Tibial artery (tissue), 4 donors: Measurements from ENCODE around the gene GAS7.
A peak's percentile ranks its signal among the peaks of the same experiment; 100 is the strongest.

Experiments
- DNase-seq, 2 donors: peaks; one replicate each; pipeline ENCODE4 v3.0.0-alpha.2; 2019
- H3K27ac ChIP-seq, 2 donors: fragments of 200-600 bp; sonication (generic) in 1 of 2; 1 replicate in 1 of 2; 2 replicates in 1 of 2; pipeline ENCODE4 v1.5.1; 2018 to 2019; ENCODE audit warnings: mild to moderate bottlenecking in 1 of 2
- H3K27me3 ChIP-seq, 2 donors: fragments of 200-600 bp; sonication (generic) in 1 of 2; one replicate each; pipeline versions ENCODE4 v1.5.1 to v1.6.0; 2016 to 2019
- H3K36me3 ChIP-seq, 3 donors: fragments of 200-600 bp; sonication (generic) in 2 of 3; one replicate each; pipeline ENCODE4 v1.5.1; 2016 to 2019; ENCODE audit warnings: mild to moderate bottlenecking in 2 of 3
- H3K4me1 ChIP-seq, 4 donors: fragments of 200-600 bp; sonication (generic) in 2 of 4; 1 replicate in 3 of 4; 2 replicates in 1 of 4; pipeline ENCODE4 v1.5.1; 2016 to 2019
- H3K4me3 ChIP-seq, 2 donors: fragments of 200-600 bp; sonication (generic) in 1 of 2; 1 replicate in 1 of 2; 2 replicates in 1 of 2; pipeline ENCODE4 v1.5.1; 2018 to 2019; ENCODE audit warnings: mild to moderate bottlenecking in 2 of 2
- H3K9me3 ChIP-seq, 3 donors: fragments of 200-600 bp; sonication (generic) in 1 of 3; one replicate each; pipeline ENCODE4 v1.5.1; 2016 to 2019
- intact Hi-C: fragments of 100-400 bp; cut with DNase I; formaldehyde crosslinking; loops from one replicate; pipeline ENCODE4 v1.15.0; 2023; ENCODE audit warnings: low total_unique reads
- TF ChIP-seq, protein P1 (sequence below), 2 experiments: fragments of 200-600 bp in 1 of 2; fragments of 450-650 bp in 1 of 2; IDR thresholded peaks; one replicate each; pipeline ENCODE4 v1.5.1; 2017 to 2019; ENCODE audit warnings: antibody characterized with exemption in 2 of 2, mild to moderate bottlenecking in 1 of 2, moderate library complexity in 1 of 2

Gene GAS7

DNA sequence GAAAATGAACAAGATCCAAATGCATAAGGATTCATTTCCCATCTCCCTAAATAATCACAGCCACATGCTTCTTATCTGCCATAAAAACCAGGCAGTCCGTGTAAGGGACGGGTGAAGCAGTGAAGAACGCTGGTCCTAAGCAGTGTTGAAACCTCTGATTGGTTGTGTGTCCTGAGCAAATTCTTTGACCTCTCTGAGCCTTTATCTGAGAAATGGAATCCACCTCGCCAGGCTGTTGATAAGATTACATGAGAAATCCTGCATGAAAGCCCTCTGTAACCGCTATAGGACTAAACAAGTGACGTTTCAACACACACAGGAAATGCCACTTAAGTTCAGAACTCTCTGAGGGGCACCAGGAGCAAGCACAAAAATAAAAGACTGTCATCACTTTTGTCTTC is 26.8 kb downstream of the GAS7 start:
- Histone ChIP-seq H3K9me3 (no peaks in the 10 kb centered on the region), H3K27ac (no peak overlapping the region), H3K4me3 (no peak overlapping the region), H3K27me3 (peaks cover 0 to 4% of the 10 kb centered on the region in 2 donors), H3K36me3 (no peaks in the 10 kb centered on the region), H3K4me1 (peaks cover 0 to 4% (median 0%) of the 10 kb centered on the region in 4 donors)
- TF ChIP-seq, protein P1, sequence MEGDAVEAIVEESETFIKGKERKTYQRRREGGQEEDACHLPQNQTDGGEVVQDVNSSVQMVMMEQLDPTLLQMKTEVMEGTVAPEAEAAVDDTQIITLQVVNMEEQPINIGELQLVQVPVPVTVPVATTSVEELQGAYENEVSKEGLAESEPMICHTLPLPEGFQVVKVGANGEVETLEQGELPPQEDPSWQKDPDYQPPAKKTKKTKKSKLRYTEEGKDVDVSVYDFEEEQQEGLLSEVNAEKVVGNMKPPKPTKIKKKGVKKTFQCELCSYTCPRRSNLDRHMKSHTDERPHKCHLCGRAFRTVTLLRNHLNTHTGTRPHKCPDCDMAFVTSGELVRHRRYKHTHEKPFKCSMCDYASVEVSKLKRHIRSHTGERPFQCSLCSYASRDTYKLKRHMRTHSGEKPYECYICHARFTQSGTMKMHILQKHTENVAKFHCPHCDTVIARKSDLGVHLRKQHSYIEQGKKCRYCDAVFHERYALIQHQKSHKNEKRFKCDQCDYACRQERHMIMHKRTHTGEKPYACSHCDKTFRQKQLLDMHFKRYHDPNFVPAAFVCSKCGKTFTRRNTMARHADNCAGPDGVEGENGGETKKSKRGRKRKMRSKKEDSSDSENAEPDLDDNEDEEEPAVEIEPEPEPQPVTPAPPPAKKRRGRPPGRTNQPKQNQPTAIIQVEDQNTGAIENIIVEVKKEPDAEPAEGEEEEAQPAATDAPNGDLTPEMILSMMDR (IDR thresholded peaks at IDR 0.05): no peak
- no peak for DNase-seq
- intact Hi-C loops: no loop called here

GRCh38 chr17:10171122-10171571 is 27.3 kb downstream of the GAS7 start:
- Histone ChIP-seq H3K9me3 (no peaks in the 10 kb centered on the region), H3K27ac (no peak overlapping the region), H3K4me1 (peaks cover 0 to 4% (median 0%) of the 10 kb centered on the region in 4 donors), H3K36me3 (no peaks in the 10 kb centered on the region), H3K4me3 (no peak overlapping the region), H3K27me3 (peaks cover 0 to 4% of the 10 kb centered on the region in 2 donors)
- TF ChIP-seq, protein P1 (IDR thresholded peaks at IDR 0.05): no peak
- DNase-seq: peak; percentile 58 to 70
- intact Hi-C loops: no loop called here

GRCh38 chr17:10170233-10170632 is 28.2 kb downstream of the GAS7 start:
- Histone ChIP-seq H3K27ac (no peak overlapping the region), H3K4me1 (peaks cover 0 to 4% (median 0%) of the 10 kb centered on the region in 4 donors), H3K36me3 (no peaks in the 10 kb centered on the region), H3K4me3 (no peak overlapping the region), H3K27me3 (peaks cover 0 to 4% of the 10 kb centered on the region in 2 donors), H3K9me3 (no peaks in the 10 kb centered on the region)
- intact Hi-C loops: no loop called here
- TF ChIP-seq, protein P1 (IDR thresholded peaks at IDR 0.05): no peak
- DNase-seq: no peak

DNA sequence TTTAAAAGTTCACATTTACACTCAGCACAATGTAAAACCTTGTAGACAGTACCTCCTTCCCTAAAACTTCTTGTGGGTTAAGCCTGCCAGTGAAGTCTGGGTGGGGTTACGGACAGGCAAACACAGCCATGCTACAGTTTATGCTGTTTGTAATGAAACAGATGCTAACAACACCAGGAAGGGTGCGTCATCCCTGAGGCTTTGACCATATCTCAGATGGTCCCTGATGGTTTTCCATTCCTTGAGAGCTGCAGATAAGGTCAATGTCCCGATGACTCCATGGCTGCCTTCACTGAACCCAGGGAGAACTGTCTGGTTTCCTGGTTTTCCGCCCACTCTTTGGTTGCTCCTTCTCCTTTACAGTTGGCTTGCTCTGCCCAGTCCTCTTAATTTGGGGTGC is 29.1 kb downstream of the GAS7 start:
- peaks cover 0 to 4% (median 0%) of the 10 kb centered on the region in 4 donors for H3K4me1 ChIP-seq
- no peak for DNase-seq
- TF ChIP-seq, protein P1 (IDR thresholded peaks at IDR 0.05): no peak
- H3K27ac ChIP-seq: no peak overlapping the region
- peaks cover 0 to 4% of the 10 kb centered on the region in 2 donors for H3K27me3 ChIP-seq
- H3K9me3 ChIP-seq: no peaks in the 10 kb centered on the region
- H3K4me3 ChIP-seq: no peak overlapping the region
- H3K36me3 ChIP-seq: no peaks in the 10 kb centered on the region
- intact Hi-C loops: no loop called here

DNA sequence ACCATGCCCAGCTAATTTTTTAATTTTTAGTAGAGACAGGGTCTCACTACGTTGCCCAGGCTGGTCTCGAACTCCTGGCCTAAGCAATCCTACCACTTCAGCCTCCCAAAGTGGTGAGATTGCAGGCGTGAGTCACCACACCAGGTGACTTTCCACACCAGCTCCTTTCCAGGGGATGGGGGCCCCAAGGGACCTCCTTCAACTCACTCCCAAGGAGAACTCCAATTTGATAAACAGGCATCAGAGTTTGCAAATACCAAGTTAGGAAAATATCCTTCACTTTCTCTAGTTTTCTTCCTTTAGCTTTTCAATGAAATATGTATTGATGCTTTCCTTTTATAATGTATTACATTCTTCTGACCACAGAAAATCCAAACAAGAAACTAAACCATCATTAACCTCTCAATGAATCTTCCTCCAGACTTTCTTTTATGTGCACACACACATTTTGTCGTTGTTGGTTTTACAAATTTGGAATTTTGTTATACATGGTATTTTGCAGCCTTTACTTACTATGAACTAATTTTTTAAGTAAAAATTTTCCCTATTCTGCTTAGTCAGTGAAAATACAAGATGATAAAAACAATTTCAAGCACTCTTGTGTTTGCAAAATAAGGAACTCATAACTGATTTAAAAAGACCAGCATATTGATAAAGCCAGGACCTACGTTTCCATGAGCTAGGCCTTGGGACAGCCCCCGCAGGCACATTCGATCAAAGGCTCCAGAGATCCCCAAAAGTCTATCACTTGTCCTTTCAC is 32.0 kb downstream of the GAS7 start:
- intact Hi-C loops: no loop called here
- no peak for DNase-seq
- Histone ChIP-seq H3K4me3 (no peak overlapping the region), H3K9me3 (no peaks in the 10 kb centered on the region), H3K27me3 (peaks cover 0 to 4% of the 10 kb centered on the region in 2 donors), H3K4me1 (peaks cover 0 to 4% (median 0%) of the 10 kb centered on the region in 4 donors), H3K27ac (no peak overlapping the region), H3K36me3 (no peaks in the 10 kb centered on the region)
- TF ChIP-seq, protein P1 (IDR thresholded peaks at IDR 0.05): no peak
